Measurements from ENCODE around the gene SPO11.

DNA sequence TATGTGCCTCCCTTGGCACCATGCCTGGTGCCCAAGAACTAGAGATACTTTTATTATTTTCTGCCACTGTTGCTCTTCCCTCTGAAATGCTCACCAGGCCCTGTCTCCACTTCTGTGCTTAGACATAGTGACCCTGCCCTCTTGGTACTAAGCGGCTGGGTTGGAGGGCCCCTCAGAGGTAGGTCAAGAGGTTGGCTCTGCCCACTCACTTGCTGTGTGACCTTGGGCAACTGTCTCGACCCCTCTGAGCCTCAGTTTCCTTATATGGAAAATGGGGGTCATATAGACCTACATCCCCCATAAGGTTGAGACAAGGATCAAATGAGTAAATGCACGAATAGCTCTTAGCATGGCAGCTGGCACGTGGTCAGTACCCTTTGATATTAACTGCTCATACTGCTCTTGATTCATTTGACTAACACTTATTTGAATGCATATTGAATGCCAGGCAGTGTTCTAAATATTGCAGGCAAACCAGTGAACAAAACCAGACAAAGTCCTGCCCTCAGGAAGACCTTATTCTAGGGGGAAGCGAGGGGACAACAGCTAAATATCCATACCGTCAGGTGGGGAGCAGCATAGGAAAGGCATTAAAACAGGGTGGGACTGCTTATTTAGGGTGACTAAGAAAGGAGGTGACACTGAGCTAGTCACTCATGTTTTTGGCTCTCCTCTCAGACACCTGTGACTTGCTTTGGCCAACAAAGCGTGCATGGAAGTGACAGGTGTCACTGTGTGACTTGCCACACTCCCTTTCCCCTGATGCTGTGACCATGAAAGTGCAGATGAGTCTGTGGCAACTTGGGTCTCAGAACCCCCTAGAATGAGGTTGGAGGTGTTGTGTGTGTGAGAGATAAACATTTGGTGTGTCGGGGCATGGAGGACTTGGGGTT lies 14.3 kb upstream of the SPO11 start:
- TF ChIP-seq, protein P1, sequence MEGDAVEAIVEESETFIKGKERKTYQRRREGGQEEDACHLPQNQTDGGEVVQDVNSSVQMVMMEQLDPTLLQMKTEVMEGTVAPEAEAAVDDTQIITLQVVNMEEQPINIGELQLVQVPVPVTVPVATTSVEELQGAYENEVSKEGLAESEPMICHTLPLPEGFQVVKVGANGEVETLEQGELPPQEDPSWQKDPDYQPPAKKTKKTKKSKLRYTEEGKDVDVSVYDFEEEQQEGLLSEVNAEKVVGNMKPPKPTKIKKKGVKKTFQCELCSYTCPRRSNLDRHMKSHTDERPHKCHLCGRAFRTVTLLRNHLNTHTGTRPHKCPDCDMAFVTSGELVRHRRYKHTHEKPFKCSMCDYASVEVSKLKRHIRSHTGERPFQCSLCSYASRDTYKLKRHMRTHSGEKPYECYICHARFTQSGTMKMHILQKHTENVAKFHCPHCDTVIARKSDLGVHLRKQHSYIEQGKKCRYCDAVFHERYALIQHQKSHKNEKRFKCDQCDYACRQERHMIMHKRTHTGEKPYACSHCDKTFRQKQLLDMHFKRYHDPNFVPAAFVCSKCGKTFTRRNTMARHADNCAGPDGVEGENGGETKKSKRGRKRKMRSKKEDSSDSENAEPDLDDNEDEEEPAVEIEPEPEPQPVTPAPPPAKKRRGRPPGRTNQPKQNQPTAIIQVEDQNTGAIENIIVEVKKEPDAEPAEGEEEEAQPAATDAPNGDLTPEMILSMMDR (IDR thresholded peaks at IDR 0.05; ENCODE audit: low read depth, low read length, poor library complexity, severe bottlenecking): no peak
- TF ChIP-seq EZH2phosphoT487 (IDR thresholded peaks at IDR 0.05; ENCODE audit: borderline replicate concordance, low read length): no peak
